Endometrial microvascular endothelial cells (primary cell): ENCODE results near the gene CRPPA. TPM values are rescaled to one million over a fixed set of nuclear protein-coding genes. Genes with fewer than 3 reads are reported as not detected.

Experiments
- in situ Hi-C: cut with HindIII; loops from 2 replicates; pipeline ENCODE4 v1.10.0; 2017; ENCODE audit warnings: low sequenced_read_pairs, low pct_unique_long_range_greater_than_20kb; ENCODE audit errors: inconsistent ontology term
- total RNA-seq: library from RNA; depleted of rRNA; stranded (reverse); fragments of >200 nt; gene quantifications from one replicate; pipeline ENCODE4 v1.2.3, GENCODE V29; 2015; ENCODE audit errors: inconsistent ontology term

CRPPA gene
- total RNA-seq, 1 donor from 2014 or later = 0.93 TPM

DNA sequence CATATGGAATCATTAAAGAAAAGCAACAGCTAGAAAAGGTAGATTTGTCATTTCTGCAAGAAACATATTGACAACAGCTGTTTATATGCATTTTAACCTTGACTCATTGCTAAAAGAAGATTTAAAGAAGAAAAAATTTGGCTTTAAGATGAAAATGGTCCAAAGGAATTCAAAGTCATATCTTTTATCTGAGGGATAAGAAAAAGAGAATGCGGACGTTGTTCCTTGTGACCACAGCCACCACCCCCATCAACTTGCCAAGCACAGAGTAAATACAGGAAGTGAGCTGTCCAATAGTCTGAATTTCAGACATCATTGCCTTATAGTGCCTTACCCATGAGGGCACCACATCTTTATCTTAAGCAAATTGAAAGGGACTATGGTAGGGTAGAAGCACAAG lies 7.3 kb upstream of the CRPPA start:
- in situ Hi-C loops = no loop called here

DNA sequence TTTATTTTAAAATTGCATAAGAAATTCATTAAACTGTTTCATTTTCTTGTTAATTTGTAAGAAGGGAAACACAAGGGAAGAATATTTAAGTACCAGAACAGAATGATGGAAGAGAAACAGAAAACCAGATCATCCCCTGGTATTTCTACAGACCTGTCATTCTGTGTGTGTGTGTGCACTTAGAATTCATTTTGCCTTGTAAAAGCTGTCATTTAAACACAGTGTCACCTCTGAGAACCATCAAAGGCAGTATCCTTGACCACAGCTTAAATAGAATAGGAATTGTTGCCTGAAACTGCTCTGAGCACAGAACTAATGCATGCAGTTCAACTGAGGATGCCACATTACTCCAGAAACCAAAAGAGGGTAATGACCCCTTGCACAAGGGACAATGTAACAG lies 6.8 kb upstream of the CRPPA start:
- in situ Hi-C loops = no loop called here

DNA sequence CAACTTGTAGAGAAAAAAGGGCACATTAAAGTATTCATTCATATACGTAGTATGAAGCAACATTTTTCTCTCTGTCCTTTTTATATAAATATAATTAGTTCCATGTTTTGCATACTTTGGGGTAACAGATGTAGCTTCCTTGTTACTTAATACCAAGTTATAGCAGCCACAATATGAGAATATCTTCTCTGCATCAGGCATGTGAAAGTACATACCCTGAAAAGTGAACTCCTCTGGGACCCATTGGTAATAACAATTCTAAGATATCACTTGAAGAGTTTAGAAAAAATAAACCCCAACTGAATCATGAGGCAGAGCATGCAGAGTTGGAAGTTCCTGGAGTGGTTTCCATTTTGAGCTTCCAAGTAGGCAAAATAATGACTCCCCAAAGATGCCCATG lies 2.4 kb upstream of the CRPPA start:
- in situ Hi-C loops = no loop called here

DNA sequence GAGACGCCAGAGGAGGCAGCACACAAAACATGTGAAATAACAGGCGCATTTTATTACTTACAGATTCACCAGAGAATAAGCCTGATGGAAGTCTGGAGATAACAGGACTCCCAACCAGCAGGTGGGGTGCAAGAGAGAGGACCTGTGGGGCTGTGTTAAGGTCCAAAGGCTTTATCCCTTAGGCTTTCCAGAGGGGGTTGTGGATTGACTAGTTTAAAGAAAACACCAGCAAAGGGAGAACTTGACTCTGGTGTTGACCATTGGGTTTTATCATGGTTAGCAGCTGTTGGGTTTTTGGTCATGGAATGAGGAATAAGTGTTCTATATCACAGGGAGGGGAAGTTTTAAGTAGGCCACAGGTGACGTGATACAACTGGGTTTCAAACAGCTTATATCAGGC lies 1.6 kb upstream of the CRPPA start:
- in situ Hi-C loops = no loop called here

DNA sequence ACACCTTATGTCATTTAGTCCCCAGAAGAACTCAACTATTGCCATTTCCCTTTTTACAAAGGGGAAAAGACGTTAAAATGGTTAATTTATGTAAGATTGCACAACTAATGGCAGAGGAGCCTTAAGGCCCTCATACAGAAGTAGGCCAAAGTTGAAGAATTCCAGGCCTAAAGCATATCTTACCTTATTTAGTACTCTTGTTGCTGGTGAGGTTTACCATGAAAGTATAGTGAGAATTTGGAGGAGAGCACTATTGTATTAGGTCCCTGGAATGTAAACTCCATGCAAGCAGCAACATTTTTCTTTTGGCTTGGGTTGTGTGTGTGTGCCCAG lies 731 bp upstream of the CRPPA start:
- in situ Hi-C loops = no loop called here

GRCh38 chr7:16420649-16421332 lies 547 bp downstream of the CRPPA start:
- in situ Hi-C loops = no loop called here

DNA sequence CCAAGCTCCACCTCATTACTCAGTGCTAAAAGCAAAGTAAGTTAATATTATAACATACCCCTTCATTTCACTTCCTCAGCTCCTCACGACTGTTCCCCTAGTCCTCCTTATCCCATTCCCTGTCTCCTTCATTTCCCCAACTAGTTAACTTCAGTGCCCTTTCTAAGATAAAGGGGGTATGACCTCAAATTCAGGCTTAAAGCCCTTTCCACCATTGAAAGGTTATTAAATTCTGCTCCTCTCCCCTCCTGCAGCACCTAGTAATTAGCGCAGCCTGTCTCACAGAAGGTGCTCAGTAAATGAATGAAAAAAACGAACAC lies 1.0 kb downstream of the CRPPA start:
- in situ Hi-C loops = no loop called here

GRCh38 chr7:16419859-16420258 lies 1.5 kb downstream of the CRPPA start:
- in situ Hi-C loops = no loop called here

DNA sequence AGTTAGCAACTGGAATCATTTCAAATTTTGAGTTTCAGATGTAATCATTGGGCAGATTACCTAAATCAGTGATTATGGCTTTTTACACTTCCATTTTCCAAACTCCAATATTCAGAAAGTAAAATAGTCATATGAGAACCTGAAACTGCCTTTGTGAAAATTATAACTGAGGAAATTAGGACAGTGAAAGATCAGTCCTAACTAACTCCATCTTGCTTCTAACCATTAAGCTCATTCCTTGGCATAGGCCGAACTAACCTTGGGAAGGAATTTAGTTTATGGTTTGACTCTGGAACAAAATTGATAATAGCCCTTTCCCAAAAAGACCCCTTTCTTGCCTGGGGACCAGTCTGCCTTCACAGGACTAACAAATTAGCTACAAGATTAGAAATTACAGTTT lies 2.2 kb downstream of the CRPPA start:
- in situ Hi-C loops = no loop called here

DNA sequence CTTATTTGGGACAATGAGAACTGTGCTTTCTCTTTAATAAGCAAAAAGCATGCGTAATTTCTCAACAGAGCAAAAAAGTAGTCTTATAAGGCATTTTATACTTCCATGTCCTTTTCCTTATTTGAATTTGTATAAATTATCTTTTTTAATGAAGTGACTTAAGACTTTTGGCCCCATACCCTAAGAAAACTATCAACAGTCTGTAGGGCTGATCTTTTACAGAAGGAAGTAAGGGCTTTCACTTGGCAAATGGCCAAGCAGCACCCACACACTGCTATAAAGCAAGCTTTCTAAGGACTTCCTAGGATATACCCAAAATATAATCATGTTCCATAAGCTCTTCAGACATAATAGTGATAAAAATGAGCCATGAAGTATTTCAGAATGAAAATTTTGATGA lies 3.4 kb downstream of the CRPPA start:
- in situ Hi-C loops = no loop called here

DNA sequence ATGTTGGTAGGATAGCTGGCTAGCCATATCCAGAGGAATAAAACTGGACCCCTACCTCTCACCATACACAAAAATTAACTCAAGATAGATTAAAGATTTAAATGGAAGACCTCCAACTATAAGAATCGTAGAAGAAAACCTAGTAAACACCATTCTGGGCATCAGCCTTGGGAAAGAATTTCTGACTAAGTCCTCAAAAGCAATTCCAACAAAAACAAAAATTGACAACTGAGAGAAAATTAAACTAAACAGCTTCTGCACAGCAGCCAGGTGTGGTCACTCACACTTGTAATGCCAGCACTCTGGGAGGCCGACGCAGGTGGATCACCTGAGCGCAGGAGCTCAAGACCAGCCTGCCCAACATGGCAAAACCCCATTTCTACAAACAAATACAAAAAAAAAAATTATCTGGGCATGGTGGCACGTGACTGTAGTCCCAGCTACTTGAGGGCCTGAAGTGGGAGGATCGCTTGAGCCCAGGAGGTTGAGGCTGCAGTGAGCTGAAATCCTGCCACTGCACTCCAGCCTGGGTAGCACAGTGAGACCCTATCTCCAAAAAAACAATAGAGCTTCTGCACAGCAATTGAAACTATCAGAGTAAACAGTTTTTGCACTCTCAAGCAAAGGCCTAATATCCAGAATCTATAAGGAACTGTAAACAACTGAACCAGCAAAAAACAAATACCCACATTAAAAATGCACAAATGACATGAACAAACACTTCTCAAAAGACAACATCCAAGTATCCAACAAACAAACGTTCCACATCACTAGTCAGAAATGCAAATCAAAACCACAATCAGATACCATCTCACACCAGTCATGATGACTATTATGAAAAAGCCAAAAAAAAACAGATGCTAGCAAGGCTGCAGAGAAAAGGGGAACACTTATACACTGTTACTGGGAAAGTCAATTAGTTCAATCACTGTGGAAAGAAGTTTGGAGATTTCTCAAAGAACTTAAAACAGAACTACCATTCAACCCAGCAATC lies 4.8 kb downstream of the CRPPA start:
- in situ Hi-C loops = no loop called here

GRCh38 chr7:16412274-16413254 lies 8.8 kb downstream of the CRPPA start:
- in situ Hi-C loops = no loop called here

- in situ Hi-C loops = no loop called here
These were observed 9.9 kb downstream of the CRPPA start for GRCh38 chr7:16411391-16411790.

- in situ Hi-C loops = no loop called here
These were observed 11.6 kb downstream of the CRPPA start for GRCh38 chr7:16409777-16410176.

GRCh38 chr7:16404636-16405035 lies 16.7 kb downstream of the CRPPA start:
- in situ Hi-C loops = no loop called here

DNA sequence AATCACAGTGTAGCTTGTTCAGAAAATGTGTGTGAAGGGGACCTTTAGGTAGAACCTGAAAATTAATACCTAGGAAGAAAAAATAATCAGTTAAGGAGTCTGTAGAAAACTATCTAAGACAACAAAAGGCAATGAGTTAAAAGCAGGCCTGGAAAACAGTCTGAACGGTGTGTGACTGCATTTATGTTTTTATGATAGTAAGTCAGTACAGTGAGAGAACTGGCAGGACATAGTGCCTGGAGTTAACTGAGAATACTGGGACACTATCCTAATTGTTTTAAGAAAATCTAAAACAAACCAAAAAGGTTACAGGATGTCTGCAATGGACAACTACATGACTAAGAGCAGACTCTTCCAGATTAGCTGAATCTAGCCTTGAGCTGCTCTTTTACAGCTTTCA lies 17.9 kb downstream of the CRPPA start:
- in situ Hi-C loops = no loop called here

DNA sequence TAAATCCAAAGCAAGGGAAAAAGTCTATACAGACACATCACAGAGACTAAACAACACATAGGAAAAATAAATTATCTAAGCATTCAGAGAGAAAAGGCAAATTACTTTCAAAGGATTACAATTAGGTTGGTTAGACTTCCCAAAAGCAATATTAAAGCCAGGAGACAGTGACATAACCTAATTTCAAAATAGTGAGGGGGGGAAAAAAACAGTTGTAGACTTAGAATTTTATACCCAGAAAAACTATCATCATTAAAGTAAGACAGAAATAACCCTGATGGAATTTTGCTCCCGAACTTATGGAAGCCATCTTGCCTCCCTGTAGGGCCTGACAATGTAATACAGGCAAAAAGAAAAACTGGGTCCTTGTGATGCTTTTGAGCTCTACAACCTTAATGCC lies 18.4 kb downstream of the CRPPA start:
- in situ Hi-C loops = no loop called here

DNA sequence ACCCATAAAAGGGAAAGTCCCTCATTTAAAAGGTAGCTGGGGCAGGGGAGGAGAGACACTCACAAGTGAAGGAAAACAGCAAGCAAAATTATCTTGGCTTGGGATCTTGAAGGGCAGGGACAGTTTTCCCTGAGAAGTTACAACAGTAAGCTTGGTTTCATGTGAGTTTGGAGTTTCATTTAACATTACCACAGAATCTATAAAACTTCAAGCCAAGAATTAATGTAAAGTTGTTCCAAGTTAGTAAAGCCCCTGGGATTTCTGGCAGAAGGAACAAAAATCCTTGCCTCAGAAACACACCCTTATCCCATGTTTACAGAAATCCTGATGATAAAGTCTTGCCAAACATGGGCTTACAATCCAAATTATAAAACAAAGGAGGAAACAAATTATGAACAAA lies 19.2 kb downstream of the CRPPA start:
- in situ Hi-C loops = no loop called here

DNA sequence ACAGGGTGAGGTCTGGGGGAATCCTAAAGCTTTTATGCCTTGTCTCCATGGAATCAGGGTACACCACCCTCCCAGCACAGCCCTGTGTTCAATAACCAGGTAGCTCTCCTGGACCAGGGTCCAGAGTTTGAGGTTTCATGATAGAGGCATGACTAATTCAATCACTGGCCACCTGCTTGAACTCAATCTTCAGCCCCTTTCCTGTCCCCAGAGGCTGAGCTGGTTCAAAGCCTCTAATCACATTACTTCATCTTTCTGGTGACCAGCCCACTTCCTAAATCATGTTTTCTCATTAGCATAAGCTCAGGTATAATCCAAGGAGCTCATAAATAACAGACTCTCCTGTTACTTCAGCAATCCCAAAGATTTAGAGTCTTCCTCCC lies 20.5 kb downstream of the CRPPA start:
- in situ Hi-C loops = no loop called here
